Germinal center (tissue), 1 donor: ENCODE results near the gene GAL.
"Not testable (repeated sequence)": the region's sequence is repeated elsewhere in the genome, so short reads cannot be mapped to it uniquely, and the experiment has no call there.

Source experiments
- DNase-seq: peaks from one replicate; pipeline ENCODE4 v3.0.0; 2012; ENCODE audit warnings: mixed read lengths, low spot score

GAL gene, protein sequence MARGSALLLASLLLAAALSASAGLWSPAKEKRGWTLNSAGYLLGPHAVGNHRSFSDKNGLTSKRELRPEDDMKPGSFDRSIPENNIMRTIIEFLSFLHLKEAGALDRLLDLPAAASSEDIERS

DNA sequence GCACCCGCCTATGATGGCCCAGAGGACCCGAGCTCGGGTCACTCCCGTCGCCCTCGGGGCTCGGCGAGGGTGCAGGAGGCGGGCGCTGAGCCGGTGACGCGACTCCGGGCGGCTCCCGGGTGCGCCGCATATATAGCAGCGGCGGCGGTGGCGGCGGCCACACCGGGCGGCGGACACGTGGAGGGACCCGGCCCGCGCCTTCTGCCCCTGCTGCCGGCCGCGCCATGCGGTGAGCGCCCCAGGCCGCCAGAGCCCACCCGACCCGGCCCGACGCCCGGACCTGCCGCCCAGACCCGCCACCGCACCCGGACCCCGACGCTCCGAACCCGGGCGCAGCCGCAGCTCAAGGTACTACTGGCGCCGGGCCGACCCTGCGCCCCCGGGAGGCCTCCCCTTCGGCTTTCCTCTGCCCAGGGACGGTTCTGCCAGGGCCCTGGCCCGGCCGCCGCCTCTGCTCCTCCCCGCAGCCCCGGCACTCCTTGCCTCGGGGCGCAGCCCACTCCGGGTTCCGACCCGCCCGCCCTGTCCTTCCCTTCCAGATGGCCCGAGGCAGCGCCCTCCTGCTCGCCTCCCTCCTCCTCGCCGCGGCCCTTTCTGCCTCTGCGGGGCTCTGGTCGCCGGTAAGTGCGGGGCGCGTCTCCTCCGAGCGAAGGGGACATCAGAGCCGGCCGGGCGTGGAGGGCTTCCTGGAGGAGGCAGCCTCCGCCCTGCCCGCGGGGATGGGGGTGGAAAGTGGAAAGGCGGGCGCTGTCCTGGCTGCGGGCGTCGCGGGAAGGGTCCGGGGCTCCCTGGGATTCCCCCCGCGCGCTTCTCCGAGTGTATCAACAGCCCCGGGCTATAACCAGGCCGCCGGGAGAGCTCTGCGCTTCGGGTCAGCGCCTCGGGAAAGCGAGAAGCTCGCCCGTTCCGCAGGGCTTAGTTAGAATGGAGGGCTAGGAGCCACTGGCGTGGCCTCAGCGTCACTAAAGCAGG lies at the start of gene GAL:
Gene GAL, plus strand, starts transcription at position 160 of the 972 bp plus-strand sequence. Its CDS starts 380 bp downstream, at position 540.
- DNase-seq: no peak

DNA sequence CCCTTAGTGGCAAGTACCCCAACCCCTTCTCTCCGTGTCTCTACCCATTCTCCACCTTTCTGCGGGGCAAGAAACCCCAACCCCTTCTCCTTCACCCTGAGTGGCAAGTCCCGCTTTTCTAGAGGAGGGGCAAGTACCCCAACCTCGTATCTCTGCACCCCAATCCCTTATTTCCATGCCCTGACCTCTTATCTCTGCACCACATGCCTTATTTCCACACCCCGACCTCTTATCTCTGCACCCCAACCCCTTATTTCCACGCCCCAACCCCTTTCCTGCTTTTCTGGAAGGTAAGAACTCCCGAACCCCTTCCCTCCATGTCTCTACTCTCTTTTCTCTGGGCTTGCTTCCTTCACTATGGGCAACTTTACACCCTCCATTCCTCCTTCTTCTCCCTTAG lies 49.7 kb upstream of the GAL start:
- DNase-seq: not testable (repeated sequence)

DNA sequence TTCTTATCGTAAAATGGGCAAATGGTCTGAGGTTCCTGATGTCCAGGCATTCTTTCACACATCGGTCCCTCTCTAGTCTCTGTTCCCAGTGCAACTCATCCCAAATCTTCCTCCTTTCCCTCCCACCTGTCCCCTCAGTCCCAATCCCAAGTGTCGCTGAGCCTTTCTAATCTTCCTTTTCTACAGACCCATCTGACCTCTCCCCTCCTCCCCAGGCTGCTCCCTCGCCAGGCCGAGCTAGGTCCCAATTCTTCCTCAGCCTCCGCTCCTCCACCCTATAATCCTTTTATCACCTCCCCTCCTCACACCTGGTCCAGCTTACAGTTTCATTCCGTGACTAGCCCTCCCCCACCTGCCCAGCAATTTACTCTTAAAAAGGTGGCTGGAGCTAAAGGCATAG lies 49.2 kb upstream of the GAL start:
- DNase-seq: not testable (repeated sequence)

DNA sequence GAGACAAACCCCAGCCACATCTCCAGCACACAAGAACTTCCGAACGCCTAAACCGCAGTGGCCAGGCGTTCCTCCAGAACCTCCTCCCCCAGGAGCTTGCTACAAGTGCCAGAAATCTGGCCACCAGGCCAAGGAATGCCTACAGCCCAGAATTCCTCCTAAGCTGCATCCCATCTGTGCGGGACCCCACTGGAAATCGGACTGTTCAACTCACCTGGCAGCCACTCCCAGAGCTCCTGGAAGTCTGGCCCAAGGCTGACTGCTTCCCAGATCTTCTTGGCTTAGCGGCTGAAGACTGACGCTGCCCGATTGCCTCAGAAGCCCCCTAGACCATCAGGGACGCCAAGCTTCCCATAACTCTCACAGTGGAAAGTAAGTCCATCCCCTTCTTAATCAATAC lies 48.5 kb upstream of the GAL start:
- not testable (repeated sequence) for DNase-seq

DNA sequence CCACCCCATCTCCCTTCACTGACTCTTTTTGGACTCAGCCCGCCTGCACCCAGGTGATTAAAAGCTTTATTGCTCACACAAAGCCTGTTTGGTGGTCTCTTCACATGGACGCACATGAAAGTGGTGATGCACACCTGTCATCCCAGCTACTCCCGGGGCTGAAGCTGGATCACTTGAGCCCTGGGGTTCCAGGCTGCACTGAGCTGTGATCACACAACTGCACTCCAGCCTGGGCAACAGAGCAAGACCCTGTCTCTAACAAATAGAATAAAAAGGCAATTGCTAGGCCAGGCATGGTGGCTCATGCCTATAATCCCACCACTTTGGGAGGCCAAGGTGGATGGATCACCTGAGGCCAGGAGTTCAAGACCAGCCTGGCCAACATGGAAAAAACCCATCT lies 45.0 kb upstream of the GAL start:
- DNase-seq: not testable (repeated sequence)

DNA sequence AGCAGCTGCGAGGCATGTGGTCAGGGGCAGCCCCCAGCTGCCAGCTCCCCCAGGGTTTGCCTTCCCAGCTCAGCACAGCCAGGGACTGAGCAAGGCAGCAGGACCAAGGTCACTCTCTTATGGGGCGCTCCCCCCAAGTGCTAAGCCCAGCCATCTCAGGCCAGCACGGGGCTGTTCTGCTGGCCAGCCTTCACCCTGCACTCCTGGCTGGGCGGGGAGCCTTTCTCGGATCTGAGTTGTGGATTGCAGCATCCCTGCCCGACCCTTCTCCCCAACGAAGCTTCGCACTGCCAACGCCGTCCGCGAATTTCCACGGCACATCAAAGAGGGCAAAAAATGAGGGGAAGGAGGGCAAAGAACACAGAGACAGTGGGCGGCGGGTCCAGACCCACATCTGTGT lies 42.5 kb upstream of the GAL start:
- DNase-seq: no peak

DNA sequence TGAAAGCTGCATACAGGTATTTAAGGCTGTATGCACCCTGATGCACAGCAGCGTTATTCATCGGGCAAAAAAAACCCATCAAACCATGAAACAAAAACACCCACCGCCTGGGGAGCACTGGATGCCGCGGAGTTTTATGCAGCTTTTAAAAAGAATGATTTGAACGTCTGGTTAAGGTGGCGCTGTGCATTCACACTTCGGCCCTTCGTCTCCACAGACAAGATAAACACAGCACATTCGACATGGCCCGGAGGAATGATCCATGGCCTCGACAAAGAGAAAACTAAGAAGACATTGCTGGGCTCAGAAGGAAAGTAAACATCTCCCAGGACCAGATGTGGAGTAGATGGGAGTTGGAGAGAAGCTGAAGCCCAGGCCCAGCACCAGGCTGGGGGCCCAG lies 40.8 kb upstream of the GAL start:
- DNase-seq: no peak

DNA sequence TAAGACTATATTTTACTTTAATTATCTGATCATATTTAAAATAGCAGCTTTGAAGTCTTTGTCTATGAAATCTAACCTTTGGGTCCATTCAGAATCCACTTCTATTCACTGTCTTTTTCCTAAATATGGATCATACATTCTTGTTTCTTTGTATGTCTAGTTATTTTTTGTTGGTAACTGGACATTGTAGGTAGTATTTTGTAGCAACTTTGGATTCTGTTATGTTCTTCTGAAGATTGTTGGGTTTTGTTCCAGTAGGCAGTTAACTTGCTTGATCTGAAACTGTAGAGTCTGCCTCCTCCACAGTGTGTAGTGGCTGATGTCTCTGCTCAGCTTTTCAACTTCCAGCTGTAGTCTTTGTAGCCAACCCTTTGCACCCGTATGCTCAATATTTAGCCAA lies 37.5 kb upstream of the GAL start:
- no peak for DNase-seq

DNA sequence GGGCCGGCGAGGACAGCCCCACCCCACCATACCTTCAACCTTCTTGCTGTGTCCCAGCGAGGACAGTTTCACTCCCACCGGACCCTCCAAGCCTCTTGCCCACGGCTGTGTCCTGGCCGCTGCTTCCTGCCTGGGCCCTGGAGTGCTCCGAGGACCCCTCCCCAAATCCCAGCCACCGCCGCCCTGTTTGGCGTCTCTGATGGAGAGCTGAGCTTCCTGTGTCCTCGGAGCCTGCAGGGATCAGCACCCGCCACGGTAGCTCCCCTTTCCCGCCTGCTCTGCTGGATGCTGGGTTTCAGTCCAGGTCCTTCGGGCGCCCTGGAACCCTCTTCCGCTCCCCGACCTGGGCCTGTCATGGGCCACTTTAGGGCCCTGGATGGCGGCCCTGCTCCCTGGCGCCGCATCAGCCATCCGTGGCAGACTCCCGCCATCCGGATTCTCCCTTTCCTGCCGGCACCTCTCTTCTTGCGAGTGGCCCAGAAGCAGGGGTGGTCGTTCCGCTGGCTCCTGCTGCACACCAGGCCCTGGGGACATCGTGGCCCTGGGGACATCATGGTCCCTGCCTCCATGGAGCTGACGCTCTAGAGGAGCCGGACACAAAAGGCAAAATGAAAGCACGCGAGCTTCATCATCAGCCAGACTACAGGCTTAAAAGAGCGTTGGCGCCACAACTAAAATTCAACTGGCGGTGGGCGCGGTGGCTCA lies 34.3 kb upstream of the GAL start:
- no peak for DNase-seq

DNA sequence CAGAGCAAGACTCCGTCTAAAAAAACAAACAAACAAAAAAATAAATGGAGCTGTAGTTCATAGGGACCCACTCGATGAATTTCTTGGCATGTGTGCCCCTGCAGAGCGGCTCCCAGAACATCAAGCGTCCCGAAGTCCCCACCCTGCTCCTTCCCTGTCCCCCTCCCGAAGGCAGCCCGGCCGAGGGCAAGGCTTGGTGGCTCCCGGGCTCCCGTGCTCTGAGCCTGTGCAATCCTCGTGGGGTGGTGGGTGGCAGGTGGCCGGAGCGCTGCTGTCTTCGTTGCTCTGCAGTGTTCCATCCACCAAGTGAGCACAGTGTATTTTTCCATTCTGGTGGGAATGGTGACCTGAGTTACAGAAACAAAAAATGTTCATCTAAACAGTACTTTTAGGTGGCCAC lies 33.5 kb upstream of the GAL start:
- DNase-seq: no peak

DNA sequence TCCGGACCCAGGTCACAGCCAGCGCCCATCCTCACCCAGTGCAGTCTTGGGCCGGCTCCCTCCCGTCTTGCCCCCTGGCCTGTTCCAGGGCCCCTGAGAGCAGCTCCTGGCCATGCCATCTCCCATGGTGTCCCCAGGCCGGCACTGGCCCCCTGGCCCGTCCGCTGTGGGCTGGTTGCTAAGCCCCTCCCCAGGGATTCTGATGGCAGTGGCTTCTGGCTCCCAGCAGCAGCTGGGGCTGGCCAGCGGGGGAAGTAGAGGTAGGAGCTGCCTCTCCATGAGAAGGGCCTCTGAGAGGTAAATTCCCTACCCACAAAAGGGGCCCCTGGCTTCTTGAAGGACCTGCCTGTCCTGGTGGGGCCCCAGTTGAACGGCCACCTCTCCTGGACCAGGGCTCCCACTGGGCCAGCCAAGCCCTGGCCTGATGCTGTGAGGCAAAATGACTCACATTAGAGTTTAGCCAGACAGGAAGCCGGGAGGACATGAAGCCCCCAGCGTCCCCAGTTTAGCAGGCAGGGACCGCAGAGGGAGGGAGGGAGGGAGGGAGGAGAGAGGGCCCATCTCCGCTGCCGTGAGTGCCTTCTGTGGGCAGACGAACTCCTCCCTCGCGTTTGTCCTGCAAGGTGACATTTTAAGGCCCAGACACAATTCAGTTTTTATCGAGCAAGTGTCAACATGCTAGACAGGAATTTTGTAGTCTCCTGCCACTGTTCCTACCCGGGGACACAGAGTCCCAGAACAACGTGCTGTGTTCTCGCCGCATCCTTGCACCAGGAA lies 32.9 kb upstream of the GAL start:
- no peak for DNase-seq

DNA sequence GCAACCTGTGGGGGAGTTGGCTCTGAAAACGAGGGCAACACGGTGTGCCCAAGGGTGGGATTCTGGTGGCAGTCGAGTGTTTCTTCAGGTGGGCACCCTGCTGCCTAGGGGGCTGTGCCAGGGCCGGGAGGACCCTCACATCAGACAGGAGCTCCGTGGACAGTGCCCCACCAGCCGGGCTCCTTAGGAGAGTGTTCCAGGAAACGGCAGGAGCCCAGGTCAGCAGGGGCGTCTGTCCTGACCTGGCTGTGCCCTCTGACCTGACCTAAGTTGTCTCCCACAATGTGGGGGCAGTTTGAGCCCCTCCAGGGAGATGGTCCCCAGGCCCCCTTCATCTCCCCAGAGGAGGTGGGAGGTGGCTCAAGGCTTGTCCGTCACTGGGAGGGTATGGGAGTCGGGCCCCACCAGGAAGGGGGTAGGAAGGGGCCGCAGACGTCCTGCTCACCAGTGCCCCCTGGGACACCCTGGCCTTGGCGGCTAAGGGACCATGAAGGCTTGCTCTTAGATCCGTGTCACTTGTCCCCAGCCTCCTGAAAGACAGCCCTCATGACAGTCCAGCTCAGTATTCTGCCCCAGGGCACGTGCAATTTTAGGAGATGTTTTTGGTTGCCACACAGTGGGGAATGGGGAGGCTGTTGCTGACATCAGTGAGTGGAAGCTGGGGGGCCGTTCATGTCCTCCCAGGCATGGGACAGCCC lies 32.2 kb upstream of the GAL start:
- DNase-seq: no peak

DNA sequence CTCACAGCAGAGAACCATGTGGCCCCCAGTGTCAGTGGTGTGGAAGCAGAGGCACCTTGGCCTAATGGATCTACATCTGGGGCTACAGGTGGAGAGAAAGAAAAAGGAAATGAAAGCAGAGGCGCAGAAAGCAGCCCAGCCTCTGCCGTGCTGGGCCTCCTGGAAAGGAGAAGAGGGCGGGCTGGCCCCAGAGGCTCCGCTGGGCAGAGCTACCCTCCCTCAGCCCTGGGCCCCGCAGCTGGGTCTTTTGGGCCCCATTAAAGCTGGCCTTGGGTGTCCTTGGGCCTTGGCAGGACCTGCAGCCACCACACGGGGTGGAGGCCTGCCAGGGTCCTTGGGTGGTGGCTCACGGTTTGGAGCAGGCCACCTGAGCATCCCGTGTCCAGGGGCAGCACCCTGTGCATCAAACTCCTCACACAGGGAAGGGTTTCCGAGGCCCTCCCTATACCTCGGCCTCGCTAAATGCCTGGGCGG lies 31.6 kb upstream of the GAL start:
- peak; percentile 46 for DNase-seq

DNA sequence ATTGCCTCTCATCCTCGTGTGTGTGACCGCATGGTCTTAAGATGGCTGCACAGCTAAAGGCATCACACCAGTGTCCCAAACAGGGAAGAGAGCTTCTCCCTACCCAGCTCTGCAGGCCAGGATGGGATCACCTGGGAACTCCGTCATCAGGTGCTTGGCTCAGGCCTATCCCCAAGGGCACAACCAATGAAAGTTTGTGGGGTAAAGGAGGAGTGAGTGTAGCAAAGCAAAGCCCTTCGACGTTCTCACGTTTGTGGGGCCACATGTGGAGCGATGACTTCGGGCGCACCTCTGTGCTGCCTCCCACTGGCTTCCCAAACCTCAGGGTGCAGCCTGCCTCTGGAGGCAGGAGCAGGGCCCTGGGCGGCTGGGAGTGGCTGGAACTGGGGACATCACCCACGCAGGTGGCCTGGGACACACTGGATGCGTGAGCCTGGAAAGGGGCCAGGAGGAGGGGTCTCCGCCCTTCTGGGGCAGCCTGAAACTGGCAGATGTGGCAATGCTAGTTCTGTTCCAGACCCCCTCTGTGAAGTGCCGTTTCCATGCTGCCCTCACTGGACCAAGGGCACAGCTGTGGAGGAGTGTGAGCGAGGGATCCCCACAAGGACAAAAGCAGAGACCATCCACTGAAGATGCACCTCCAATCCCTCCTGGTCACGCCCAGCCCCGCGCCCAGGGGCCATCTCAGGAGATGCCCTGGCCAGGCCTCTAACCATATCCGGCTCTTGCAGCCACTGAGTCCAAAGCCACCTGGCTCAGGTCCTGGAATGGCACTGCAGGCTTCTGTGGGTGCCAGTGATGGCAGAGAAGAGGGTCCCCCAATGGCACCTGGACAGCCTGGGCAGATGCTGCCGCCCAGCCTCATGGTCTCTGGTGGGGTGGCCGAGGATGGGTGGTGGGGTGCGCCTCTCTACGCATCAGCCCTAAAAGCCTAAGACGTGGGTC lies 30.6 kb upstream of the GAL start:
- DNase-seq: no peak

DNA sequence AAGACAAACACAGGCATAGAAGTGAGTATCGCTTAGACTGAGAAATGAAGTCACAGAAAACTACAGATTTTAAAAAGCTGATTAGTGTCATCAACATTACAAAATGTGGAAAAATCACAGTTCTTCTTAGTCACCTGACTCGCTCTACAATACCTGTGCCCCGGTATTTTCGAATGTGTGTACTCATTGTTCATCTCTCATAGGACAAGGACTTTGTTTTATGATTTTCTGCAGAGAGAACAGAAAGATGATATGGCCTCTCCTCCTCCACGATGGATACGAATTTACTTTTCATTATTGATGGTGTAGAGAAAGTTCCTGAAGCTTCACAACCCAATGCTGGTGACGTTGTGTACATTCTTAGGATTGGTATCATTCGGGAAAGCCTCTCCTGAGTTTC lies 29.4 kb upstream of the GAL start:
- no peak for DNase-seq

DNA sequence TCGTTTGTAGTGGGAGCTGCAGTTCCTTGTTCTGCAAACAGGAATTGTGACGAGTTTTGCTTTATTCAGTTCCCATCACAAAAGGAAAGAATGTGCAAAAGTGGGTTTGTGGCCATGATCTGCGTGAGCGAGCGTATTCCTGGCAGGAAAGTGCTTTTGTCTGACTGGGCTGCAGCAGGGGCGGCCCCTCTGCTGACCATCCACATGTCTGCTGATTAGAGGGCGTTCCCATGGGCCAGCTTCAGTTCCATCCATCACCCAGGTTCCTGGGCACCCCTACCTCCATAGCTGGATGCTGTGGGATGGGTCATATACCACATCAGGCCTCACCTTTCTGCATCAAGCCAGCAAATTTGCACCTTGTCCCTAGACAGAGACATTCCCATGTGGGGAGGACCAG lies 28.9 kb upstream of the GAL start:
- DNase-seq: no peak

DNA sequence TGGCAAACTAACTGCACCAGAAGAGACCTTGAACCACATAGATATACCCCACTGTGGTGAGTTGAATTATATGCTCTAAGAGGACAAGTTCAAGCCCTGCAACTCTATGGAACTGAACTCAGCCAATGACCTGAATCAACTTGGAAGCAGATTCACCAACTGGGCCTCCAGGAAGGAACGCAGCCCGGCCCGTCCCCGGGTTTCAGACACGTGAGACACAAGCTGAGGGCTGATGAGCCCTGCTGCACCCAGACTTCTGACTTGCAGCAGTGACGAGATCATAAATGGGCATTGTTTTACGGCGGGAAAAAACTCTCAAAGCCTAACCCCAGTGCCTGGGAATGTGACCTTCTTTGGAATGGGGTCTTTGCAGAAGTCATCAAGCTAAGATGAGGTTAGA lies 28.5 kb upstream of the GAL start:
- DNase-seq: no peak

DNA sequence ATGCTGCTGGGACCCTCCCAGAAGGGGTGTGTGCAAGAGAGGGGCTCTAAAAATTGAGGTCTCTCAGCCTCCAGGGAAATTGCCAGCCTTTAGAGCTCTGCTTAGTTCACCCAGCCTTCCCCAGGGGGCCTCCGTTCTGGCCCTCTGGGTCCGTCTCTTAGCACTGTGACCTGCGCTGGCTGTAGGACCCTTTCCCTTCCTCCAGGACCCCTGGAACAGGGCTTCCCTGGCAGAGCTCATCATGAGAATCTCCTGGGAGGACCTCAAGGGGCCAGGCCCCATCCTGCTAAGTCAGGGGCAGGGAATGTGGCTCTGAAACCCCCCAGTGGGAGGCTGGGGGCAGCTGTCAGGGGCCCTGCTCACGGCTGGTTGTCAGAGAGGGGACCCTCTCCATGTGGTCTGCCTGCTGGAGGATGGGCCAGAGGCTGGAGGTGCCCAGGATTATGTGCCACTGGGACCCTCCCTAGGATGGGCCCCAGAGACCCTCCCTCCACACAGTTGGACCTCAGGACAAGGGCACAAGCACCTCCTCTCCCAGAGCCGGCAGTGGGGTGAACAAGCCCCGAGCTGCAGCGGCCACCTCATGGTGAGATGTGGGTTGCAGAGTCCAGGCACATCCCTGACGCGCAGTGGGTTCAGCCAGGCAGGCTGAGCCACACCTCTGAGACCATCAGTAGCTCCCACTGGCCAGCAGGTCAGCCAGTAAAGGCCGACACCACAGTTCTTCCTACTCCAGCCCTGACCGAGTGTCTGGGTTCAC lies 27.1 kb upstream of the GAL start:
- DNase-seq: no peak

DNA sequence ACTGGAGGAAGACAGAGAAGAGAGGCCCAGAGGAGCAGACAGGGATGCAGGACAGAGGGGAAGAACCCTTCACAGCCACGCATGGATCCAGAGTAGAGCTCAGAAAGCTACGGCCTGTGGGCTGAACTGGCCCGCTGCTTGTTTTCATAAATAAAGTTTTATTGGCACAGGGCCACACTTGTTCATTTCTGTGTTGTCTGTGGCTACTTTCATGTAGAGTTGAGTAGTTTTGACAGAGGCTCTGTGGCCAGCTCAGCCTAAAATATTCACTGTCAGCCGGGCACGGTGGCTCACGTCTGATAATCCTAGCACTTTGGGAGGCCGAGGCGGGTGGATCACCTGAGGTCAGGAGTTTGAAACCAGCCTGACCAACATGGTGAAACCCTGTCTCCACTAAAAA lies 26.2 kb upstream of the GAL start:
- no peak for DNase-seq

DNA sequence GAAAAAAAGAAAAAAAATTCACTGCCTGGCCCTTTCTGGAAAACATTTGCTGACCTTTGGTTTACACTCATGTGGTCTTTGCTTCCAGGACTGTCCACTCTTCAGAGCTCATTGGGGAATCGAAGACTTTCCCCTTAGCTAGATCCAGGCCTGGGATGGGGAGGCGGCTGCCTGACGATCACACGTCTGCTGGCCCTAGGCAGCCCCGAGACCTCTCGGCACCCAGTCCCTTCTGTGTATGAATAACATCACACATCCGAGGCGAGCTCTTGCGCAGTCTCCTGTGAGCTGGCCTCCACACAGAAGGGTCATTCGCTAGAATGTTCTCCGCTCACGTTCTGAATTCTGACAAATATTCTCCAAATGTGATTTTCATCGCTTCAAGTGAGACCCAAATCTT lies 25.7 kb upstream of the GAL start:
- DNase-seq: no peak
